ACC112 (cell line): ENCODE results near the gene NIP7.

ENCODE experiments used
- H2AFZ ChIP-seq: fragments of 200-600 bp; sonication (generic); one replicate; pipeline ENCODE4 v1.6.0; 2017; ENCODE audit warnings: antibody characterized with exemption, low read length; ENCODE audit not compliant: unreplicated experiment
- H3K27ac ChIP-seq: fragments of 200-600 bp; sonication (generic); 2 replicates; pipeline ENCODE4 v1.5.1; 2014; ENCODE audit warnings: low read depth, mild to moderate bottlenecking, antibody characterized with exemption, low read length, moderate library complexity
- H3K27me3 ChIP-seq: fragments of 200-600 bp; sonication (generic); 2 replicates; pipeline ENCODE4 v1.6.1; 2014; ENCODE audit warnings: mild to moderate bottlenecking, antibody characterized with exemption, low read length, moderate library complexity, mixed read lengths; ENCODE audit not compliant: insufficient read depth
- H3K36me3 ChIP-seq: fragments of 200-600 bp; sonication (generic); 2 replicates; pipeline ENCODE4 v1.6.1; 2016; ENCODE audit warnings: mild to moderate bottlenecking, antibody characterized with exemption, low read length, moderate library complexity, mixed read lengths; ENCODE audit not compliant: insufficient read depth
- H3K4me1 ChIP-seq: fragments of 200-600 bp; sonication (generic); one replicate; pipeline ENCODE4 v1.6.1; 2016; ENCODE audit warnings: low read length, mixed read lengths; ENCODE audit not compliant: insufficient read depth, unreplicated experiment, control insufficient read depth
- H3K4me3 ChIP-seq: fragments of 200-600 bp; sonication (generic); 2 replicates; pipeline ENCODE4 v1.5.1; 2014; ENCODE audit warnings: mild to moderate bottlenecking, low read depth, low read length
- H3K79me2 ChIP-seq: fragments of 200-600 bp; sonication (generic); one replicate; pipeline ENCODE4 v1.6.0; 2016; ENCODE audit warnings: low read length; ENCODE audit not compliant: control insufficient read depth, unreplicated experiment, insufficient read depth

Gene NIP7

DNA sequence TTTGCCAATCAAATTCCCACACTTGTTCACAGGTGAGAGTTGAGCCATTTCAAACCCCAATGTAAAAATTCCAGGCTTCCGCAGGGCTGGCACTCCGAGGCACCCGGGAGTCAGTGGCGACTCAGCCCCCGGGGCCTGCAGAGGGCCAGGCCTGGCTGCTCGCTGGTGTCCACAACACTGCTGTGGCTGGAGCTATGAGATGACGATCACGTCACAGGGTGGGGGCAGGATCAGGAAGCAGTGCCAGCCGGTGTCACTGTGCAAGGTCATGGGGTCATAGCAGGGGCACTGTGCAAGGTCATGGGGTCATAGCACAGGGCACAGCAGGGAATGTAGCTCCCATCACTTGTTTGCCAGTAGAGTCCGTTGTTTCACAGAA, 20.7 kb upstream of the NIP7 start:
- Histone ChIP-seq H3K4me3 (no peak overlapping the region), H3K79me2 (peaks cover 20% of the 10 kb centered on the region), H3K27ac (no peak overlapping the region), H3K4me1 (no peaks in the 10 kb centered on the region), H3K36me3 (no peaks in the 10 kb centered on the region; the same call in 1 of the 2 replicates), H3K27me3 (no peaks in the 10 kb centered on the region), H2AFZ (no peak overlapping the region)

DNA sequence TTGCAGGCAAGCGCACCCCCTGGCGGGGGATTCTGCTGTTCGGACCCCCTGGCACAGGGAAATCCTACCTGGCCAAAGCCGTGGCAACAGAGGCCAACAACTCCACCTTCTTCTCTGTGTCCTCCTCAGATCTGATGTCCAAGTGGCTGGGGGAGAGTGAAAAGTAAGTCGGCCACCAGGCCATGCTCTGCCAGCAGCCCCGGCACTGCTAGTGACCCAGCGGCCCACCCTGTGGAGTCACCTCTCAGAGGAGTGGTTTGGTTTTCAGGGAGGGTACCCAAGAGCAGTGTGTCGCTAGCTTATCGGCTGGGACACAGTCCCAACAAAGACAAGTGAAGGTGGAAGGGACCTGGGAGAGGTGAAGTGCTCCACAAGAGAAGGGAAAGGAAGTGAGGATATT, 20.2 kb upstream of the NIP7 start:
- Histone ChIP-seq H3K4me1 (no peaks in the 10 kb centered on the region), H2AFZ (no peak overlapping the region), H3K79me2 (peaks cover 15% of the 10 kb centered on the region), H3K27ac (no peak overlapping the region), H3K4me3 (no peak overlapping the region), H3K27me3 (no peaks in the 10 kb centered on the region), H3K36me3 (no peaks in the 10 kb centered on the region; the same call in 1 of the 2 replicates)

DNA sequence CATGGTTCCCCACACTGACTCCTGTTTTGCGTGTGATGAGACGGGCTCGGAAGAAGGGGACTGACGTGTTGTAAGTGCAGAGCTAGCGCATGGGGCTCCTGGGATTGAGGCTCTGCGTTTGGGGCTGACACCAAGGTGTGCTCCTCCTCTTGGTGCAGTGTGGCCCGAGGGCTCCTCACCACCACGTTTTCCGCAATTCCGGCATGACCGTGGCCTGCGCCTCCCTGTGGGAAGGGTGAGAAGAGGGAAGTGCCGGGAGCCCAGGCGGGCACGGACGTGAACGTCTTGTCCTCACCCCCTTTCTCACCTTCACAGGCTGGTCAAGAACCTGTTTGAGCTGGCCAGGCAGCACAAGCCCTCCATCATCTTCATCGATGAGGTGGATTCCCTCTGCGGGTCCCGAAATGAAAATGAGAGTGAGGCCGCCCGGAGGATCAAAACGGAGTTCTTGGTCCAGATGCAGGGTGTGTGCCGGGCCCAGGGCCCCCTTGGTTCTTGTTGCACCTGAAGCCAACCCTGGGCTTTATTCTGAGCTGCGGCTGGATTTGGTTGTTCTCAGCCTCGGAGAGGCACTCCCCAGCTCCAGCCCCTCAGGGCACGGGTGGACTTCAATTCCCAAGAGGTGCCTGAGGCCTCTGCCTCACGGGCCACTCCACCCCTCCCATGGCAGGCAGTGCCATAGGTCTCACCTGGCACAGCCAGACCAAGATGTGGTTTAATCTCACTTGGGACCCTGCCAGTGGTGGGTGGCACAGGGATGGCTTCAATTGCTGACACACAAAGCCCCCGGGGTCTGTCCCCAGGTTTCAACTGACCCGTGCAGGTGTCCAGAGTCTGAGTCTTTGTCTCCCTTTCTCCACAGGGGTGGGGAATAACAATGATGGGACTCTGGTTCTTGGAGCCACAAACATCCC, 19.5 kb upstream of the NIP7 start:
- Histone ChIP-seq H2AFZ (no peak overlapping the region), H3K36me3 (no peaks in the 10 kb centered on the region; the same call in 1 of the 2 replicates), H3K4me1 (no peaks in the 10 kb centered on the region), H3K27ac (no peak overlapping the region), H3K27me3 (no peaks in the 10 kb centered on the region), H3K4me3 (no peak overlapping the region), H3K79me2 (peaks cover 13% of the 10 kb centered on the region)

DNA sequence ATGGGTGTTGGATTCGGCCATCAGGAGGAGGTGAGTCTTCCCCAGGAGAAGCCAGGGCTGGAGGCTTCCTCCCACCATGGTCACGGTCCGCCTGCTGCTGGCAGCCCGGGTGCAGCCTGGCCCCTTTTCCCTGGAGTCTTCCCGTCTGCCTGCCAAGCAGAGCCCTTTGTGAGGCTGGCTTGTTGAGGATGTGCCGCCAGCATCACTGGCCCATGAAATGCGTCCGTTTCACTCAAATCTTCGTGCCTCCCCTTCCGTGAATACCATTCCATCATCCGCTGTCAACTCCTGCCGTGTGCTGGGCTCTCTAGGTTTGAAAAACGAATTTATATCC, 18.9 kb upstream of the NIP7 start:
- H2AFZ ChIP-seq, result no peak overlapping the region
- no peaks in the 10 kb centered on the region for H3K4me1 ChIP-seq
- no peak overlapping the region for H3K4me3 ChIP-seq
- no peak overlapping the region for H3K27ac ChIP-seq
- peaks cover 11% of the 10 kb centered on the region for H3K79me2 ChIP-seq
- no peaks in the 10 kb centered on the region for H3K27me3 ChIP-seq
- no peaks in the 10 kb centered on the region; the same call in 1 of the 2 replicates for H3K36me3 ChIP-seq

DNA sequence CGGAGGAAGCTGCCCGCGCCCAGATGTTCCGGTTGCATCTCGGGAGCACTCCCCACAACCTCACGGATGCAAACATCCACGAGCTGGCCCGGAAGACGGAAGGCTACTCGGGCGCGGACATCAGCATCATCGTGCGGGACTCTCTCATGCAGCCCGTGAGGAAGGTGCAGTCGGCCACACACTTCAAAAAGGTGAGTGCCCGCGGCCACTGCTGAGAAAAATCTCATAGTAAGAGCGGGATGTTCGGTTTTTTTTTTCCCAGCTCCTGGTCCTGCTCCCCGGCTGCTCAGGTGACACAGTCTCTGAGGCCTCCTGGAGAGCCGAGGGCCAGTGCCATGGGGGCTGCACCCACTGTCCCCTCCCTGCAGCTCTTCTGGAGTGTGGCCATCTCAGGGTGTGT, 18.5 kb upstream of the NIP7 start:
- no peaks in the 10 kb centered on the region for H3K27me3 ChIP-seq
- no peak overlapping the region for H3K4me3 ChIP-seq
- H3K4me1 ChIP-seq, result no peaks in the 10 kb centered on the region
- H3K36me3 ChIP-seq, result no peaks in the 10 kb centered on the region; the same call in 1 of the 2 replicates
- no peak overlapping the region for H3K27ac ChIP-seq
- H2AFZ ChIP-seq, result no peak overlapping the region
- peaks cover 14% of the 10 kb centered on the region for H3K79me2 ChIP-seq

DNA sequence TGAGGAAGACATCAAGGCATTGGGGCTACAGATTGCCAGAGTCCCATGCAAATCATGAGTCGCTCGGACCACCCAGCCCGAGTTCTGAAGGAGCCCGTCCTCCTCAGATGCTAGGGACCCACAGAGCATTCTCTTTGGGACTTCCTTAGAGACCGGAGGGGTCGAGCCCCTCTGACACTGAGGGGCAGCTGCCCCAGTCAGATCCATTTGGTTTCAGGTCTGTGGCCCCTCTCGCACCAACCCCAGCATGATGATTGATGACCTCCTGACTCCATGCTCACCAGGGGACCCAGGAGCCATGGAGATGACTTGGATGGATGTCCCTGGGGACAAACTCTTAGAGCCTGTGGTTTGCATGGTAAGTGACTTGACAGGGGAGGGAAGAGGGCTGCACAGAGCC, 17.2 kb upstream of the NIP7 start:
- peaks cover 22% of the 10 kb centered on the region for H3K79me2 ChIP-seq
- no peak overlapping the region for H3K4me3 ChIP-seq
- no peaks in the 10 kb centered on the region for H3K27me3 ChIP-seq
- no peaks in the 10 kb centered on the region; the same call in 1 of the 2 replicates for H3K36me3 ChIP-seq
- no peak overlapping the region for H3K27ac ChIP-seq
- no peaks in the 10 kb centered on the region for H3K4me1 ChIP-seq
- H2AFZ ChIP-seq, result no peak overlapping the region

DNA sequence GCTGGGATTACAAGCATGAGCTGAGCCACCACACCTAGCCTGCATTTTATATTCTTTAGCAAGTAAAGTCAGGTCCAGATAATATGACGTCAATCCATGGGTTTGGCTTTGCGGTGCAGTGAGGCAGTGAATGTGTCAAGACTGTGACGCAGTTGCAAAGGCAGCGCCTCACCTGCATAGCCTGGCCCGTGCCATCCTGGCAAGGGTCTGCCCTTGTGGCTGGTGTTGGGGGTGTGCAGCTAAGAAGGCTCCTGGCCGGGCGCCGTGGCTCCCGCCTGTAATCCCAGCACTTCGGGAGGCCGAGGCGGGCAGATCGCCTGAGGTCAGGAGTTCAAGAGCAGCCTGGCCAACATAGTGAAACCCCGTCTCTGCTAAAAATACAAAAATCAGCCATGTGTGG, 16.2 kb upstream of the NIP7 start:
- Histone ChIP-seq H2AFZ (no peak overlapping the region), H3K4me3 (no peak overlapping the region)

DNA sequence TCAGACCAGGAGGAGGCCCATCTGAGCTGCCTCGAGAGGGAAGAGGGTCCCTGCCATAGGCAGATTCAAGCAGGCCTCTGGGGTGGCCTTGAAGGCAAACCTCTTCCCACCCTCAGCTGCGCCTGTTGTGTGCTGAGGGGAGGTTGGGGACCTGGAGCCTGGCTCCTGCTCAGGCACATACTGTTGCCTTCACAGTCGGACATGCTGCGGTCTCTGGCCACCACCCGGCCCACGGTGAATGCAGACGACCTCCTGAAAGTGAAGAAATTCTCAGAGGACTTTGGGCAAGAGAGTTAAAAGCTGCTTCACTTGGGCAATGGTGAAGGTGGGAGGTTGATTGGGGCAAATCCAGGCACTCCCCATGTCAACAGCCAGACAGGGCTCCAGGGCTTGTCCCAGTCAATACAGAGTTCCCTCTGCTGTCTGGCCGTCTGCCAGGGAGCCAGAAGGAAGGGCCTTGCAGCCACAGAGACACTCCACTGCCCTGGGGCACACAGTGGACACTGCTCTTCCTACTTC, 15.5 kb upstream of the NIP7 start:
- H3K27me3 ChIP-seq, result no peaks in the 10 kb centered on the region
- no peak overlapping the region for H3K4me3 ChIP-seq
- peaks cover 10% of the 10 kb centered on the region for H3K4me1 ChIP-seq
- H3K36me3 ChIP-seq, result no peaks in the 10 kb centered on the region; the same call in 1 of the 2 replicates
- no peak overlapping the region for H3K27ac ChIP-seq
- H2AFZ ChIP-seq, result no peak overlapping the region
- peaks cover 35% of the 10 kb centered on the region for H3K79me2 ChIP-seq

More for the DNA sequence above, 16.2 kb upstream of the NIP7 start:
- H3K4me1 ChIP-seq, result peaks cover 3% of the 10 kb centered on the region
- no peaks in the 10 kb centered on the region for H3K27me3 ChIP-seq
- H3K27ac ChIP-seq, result no peak overlapping the region
- H3K79me2 ChIP-seq, result peaks cover 28% of the 10 kb centered on the region
- H3K36me3 ChIP-seq, result no peaks in the 10 kb centered on the region; the same call in 1 of the 2 replicates

DNA sequence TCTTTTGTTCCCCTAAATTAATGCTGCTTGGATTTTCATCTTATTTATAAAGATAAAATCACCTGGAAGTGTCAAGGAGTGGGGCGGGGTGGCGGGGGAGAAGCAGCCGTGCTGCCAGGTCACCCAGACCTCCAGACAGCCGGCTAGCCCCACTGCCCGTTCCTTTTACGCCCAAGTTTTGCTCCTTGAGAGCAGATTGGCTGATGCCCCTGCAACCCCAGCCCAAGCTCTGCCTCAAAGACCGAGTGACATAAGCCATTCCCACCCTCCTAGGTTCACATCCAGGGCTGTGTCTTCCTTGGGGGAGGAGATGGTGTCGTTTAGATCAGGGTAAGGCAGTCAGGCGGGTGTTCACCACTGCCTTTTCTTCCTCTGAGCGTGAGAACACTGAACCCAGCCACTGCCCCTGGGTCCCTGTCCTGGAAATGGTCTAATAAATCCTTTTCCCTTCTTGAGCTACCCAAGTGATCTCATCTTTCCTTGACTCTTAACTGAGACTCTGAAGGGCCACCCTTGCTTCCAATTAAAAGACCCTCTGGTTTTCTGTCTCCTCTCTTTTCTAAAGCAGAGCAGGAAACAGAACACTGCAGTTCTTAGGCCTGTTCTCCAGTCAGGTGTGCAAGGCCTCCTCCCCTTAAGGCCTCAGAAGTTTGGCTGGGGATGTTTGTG, 14.9 kb upstream of the NIP7 start:
- Histone ChIP-seq H2AFZ (no peak overlapping the region), H3K79me2 (peaks cover 41% of the 10 kb centered on the region), H3K36me3 (no peaks in the 10 kb centered on the region), H3K27me3 (no peaks in the 10 kb centered on the region), H3K27ac (no peak overlapping the region), H3K4me3 (no peak overlapping the region), H3K4me1 (peaks cover 13% of the 10 kb centered on the region)

DNA sequence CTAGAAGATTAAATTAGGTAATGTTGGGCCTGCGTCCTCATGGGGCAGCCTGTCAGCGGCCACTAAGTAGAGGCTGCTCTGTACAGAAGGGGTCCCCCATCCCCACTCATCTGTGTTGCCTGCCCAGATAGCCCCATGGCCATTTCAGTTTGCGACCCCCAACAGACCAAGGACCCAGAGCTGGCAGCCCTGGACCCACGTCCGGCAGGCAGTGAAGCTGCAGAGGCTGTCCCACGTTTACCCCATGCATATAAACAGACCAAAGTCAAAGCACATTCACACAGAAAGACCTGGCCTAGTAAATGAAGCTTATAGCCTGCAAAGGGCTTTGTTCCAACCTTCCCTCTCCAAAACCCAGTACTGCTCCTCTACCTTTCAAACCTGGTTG, 13.8 kb upstream of the NIP7 start:
- Histone ChIP-seq H3K27me3 (no peaks in the 10 kb centered on the region), H3K4me3 (no peak overlapping the region), H3K4me1 (peaks cover 13% of the 10 kb centered on the region), H3K27ac (no peak overlapping the region), H2AFZ (no peak overlapping the region), H3K36me3 (no peaks in the 10 kb centered on the region), H3K79me2 (peaks cover 47% of the 10 kb centered on the region)
